Hematopoietic multipotent progenitor cell treated with erythropoietin and hydrocortisone succinate and interleukin-3 and kit ligand, for 4 days (in vitro differentiated cells): ENCODE measurements around the gene GALNTL6.
A peak's percentile ranks its signal among the peaks of the same experiment; 100 is the strongest.

Experiments
- DNase-seq: peaks from one replicate; pipeline ENCODE4 v3.0.0-alpha.2; 2015

The GALNTL6 gene

GRCh38 chr4:172596206-172596605 is 783.0 kb downstream of the GALNTL6 start:
- peak; percentile 4 for DNase-seq

- DNase-seq, result no peak
Observed at GRCh38 chr4:172599554-172599953, 786.4 kb downstream of the GALNTL6 start.

GRCh38 chr4:172601195-172601594 is 788.0 kb downstream of the GALNTL6 start:
- no peak for DNase-seq

GRCh38 chr4:172619218-172619617 is 806.0 kb downstream of the GALNTL6 start:
- no peak for DNase-seq

GRCh38 chr4:172619798-172620197 is 806.6 kb downstream of the GALNTL6 start:
- no peak for DNase-seq

- no peak for DNase-seq
Observed at GRCh38 chr4:172628263-172628662, 815.1 kb downstream of the GALNTL6 start.

- no peak for DNase-seq
Observed at GRCh38 chr4:172630280-172630679, 817.1 kb downstream of the GALNTL6 start.

GRCh38 chr4:172631832-172632231 is 818.6 kb downstream of the GALNTL6 start:
- DNase-seq, result peak; percentile 1

GRCh38 chr4:172648471-172648870 is 835.3 kb downstream of the GALNTL6 start:
- DNase-seq, result no peak

GRCh38 chr4:172649143-172649542 is 835.9 kb downstream of the GALNTL6 start:
- no peak for DNase-seq

GRCh38 chr4:172650758-172651530 is 837.7 kb downstream of the GALNTL6 start:
- no peak for DNase-seq

GRCh38 chr4:172651961-172652360 is 838.8 kb downstream of the GALNTL6 start:
- DNase-seq, result no peak

- no peak for DNase-seq
Observed at GRCh38 chr4:172652369-172652768, 839.2 kb downstream of the GALNTL6 start.

- no peak for DNase-seq
Observed at GRCh38 chr4:172653676-172654075, 840.5 kb downstream of the GALNTL6 start.

- DNase-seq, result no peak
Observed at GRCh38 chr4:172654457-172654856, 841.3 kb downstream of the GALNTL6 start.

GRCh38 chr4:172656055-172656454 is 842.9 kb downstream of the GALNTL6 start:
- no peak for DNase-seq

GRCh38 chr4:172657081-172657480 is 843.9 kb downstream of the GALNTL6 start:
- no peak for DNase-seq

GRCh38 chr4:172660251-172660650 is 847.0 kb downstream of the GALNTL6 start:
- DNase-seq, result no peak

GRCh38 chr4:172662113-172662512 is 848.9 kb downstream of the GALNTL6 start:
- DNase-seq, result no peak

- DNase-seq, result no peak
Observed at GRCh38 chr4:172666711-172667368, 853.6 kb downstream of the GALNTL6 start.

- DNase-seq, result no peak
Observed at GRCh38 chr4:172674811-172675210, 861.6 kb downstream of the GALNTL6 start.

- DNase-seq, result no peak
Observed at GRCh38 chr4:172675232-172675631, 862.0 kb downstream of the GALNTL6 start.

GRCh38 chr4:172680691-172681090 is 867.5 kb downstream of the GALNTL6 start:
- DNase-seq, result peak; percentile 38

- peak; percentile 84 for DNase-seq
Observed at GRCh38 chr4:172683021-172683420, 869.8 kb downstream of the GALNTL6 start.

- DNase-seq, result no peak
Observed at GRCh38 chr4:172686021-172686420, 872.8 kb downstream of the GALNTL6 start.
